ENCODE results near the gene TCEAL5. TPM values are rescaled to one million over a fixed set of nuclear protein-coding genes. Genes with fewer than 3 reads are reported as not detected.

The TCEAL5 gene
- 8.7 and 28.3 TPM in 2 replicates for polyA plus RNA-seq

GRCh38 chrX:103276581-103277002, at the start of gene TCEAL5:
TCEAL5 (minus strand) TSS chrX:103276750; CDS start chrX:103274563, 2,187 bp downstream.

GRCh38 chrX:103310555-103311398, 34.2 kb upstream of the TCEAL5 start, which contains the start of gene BEX2:
BEX2 (minus strand) TSS chrX:103310990; CDS start chrX:103309976, 1,014 bp downstream.

GRCh38 chrX:103254921-103255493, 21.5 kb downstream of the TCEAL5 start, which contains the start of gene TCEAL8:
TCEAL8 (minus strand) TSS chrX:103255155; CDS start chrX:103253979, 1,176 bp downstream.

Other genes with a start within 250 kb of the TCEAL5 start
- 502 and 529 TPM in 2 replicates for gene BEX1, start 212.6 kb downstream of the TCEAL5 start, polyA plus RNA-seq
- gene NXF3, start 183.6 kb downstream of the TCEAL5 start, polyA plus RNA-seq, result not detected in 2 replicates
- gene BEX4, start 61.6 kb downstream of the TCEAL5 start, polyA plus RNA-seq, result 241 and 356 TPM in 2 replicates
- 196 and 242 TPM in 2 replicates for gene TCEAL8, start 21.6 kb downstream of the TCEAL5 start, polyA plus RNA-seq
- gene BEX2, start 34.2 kb upstream of the TCEAL5 start, polyA plus RNA-seq, result 398 and 432 TPM in 2 replicates
- gene TCEAL7, start 53.5 kb upstream of the TCEAL5 start, polyA plus RNA-seq, result 45.5 and 176 TPM in 2 replicates
- gene TCEAL9, start 79.8 kb upstream of the TCEAL5 start, polyA plus RNA-seq, result 60.7 and 77.4 TPM in 2 replicates
- gene BEX3, start 99.8 kb upstream of the TCEAL5 start, polyA plus RNA-seq, result 2,370 and 2,399 TPM in 2 replicates
- 0.27 TPM in 1 of 2 replicates, not detected in the other for gene RAB40A, start 242.7 kb upstream of the TCEAL5 start, polyA plus RNA-seq

Measured in Purkinje cell (primary cell).